Measurements from ENCODE around the gene USP43. TPM values are rescaled to one million over a fixed set of nuclear protein-coding genes. Genes with fewer than 3 reads are reported as not detected.
A peak's percentile ranks its signal among the peaks of the same experiment; 100 is the strongest.
"Not testable (repeated sequence)": the region's sequence is repeated elsewhere in the genome, so short reads cannot be mapped to it uniquely, and the experiment has no call there.

Gene USP43
- total RNA-seq, 1 experiment from 2014 or later, result 3.2 TPM

- Mint-ChIP-seq H3K36me3 (ENCODE audit: insufficient read depth, unreplicated experiment) (no peaks in the 10 kb centered on the region), H3K4me3 (ENCODE audit: unreplicated experiment) (no peak overlapping the region), H3K9me3 (ENCODE audit: unreplicated experiment) (no peaks in the 10 kb centered on the region), H3K27ac (ENCODE audit: low read depth, unreplicated experiment) (no peak overlapping the region), H3K27me3 (ENCODE audit: insufficient read depth, unreplicated experiment) (no peaks in the 10 kb centered on the region), H3K4me1 (ENCODE audit: insufficient read depth, unreplicated experiment) (no peaks in the 10 kb centered on the region)
- POLR2A ChIA-PET, result no interaction called here
- intact Hi-C loops (cut with micrococcal nuclease), result no loop called here
- CTCF ChIA-PET, result interaction anchor here (0.6 kb wide), 1 partner anchor 90 kb away, joined by 3 read pairs; no protein-coding TSS in a partner anchor
- BruUV-seq (replicated peaks), result no TSS peak
- DNase-seq (ENCODE audit: unreplicated experiment), result no peak
- no peak for TF ChIP-seq CTCF (IDR thresholded peaks at IDR 0.05; ENCODE audit: unreplicated experiment)
These were observed 8.8 kb upstream of the USP43 start for GRCh38 chr17:9636501-9636900.

GRCh38 chr17:9640388-9640787 is 4.9 kb upstream of the USP43 start:
- H3K4me1 Mint-ChIP-seq (ENCODE audit: insufficient read depth, unreplicated experiment); intact Hi-C loops (cut with micrococcal nuclease); POLR2A ChIA-PET; H3K9me3 Mint-ChIP-seq (ENCODE audit: unreplicated experiment); H3K27ac Mint-ChIP-seq (ENCODE audit: low read depth, unreplicated experiment); BruUV-seq (replicated peaks); H3K4me3 Mint-ChIP-seq (ENCODE audit: unreplicated experiment); DNase-seq (ENCODE audit: unreplicated experiment); H3K27me3 Mint-ChIP-seq (ENCODE audit: insufficient read depth, unreplicated experiment); H3K36me3 Mint-ChIP-seq (ENCODE audit: insufficient read depth, unreplicated experiment): not testable (repeated sequence)
- CTCF ChIA-PET, result interaction anchor here (0.7 kb wide), 1 partner anchor 27 kb away, joined by 3 read pairs; no protein-coding TSS in a partner anchor

- Mint-ChIP-seq H3K27ac (ENCODE audit: low read depth, unreplicated experiment) (no peak overlapping the region), H3K4me3 (ENCODE audit: unreplicated experiment) (no peak overlapping the region), H3K9me3 (ENCODE audit: unreplicated experiment) (no peaks in the 10 kb centered on the region), H3K4me1 (ENCODE audit: insufficient read depth, unreplicated experiment) (peaks cover 16% of the 10 kb centered on the region), H3K27me3 (ENCODE audit: insufficient read depth, unreplicated experiment) (no peaks in the 10 kb centered on the region), H3K36me3 (ENCODE audit: insufficient read depth, unreplicated experiment) (no peaks in the 10 kb centered on the region)
- POLR2A ChIA-PET, result interaction anchor here (0.7 to 1.8 kb wide), 3 partner anchors 17 to 66 kb away, joined by 3 to 4 read pairs (median 4); partner anchors contain the start of gene CFAP52
- intact Hi-C loops (cut with micrococcal nuclease), result no loop called here
- no peak for DNase-seq (ENCODE audit: unreplicated experiment)
- CTCF ChIA-PET, result interaction anchor here (0.5 to 0.9 kb wide), 2 partner anchors 66 to 281 kb away, joined by 4 read pairs; no protein-coding TSS in a partner anchor
- no TSS peak for BruUV-seq (replicated peaks)
- no peak for TF ChIP-seq CTCF (IDR thresholded peaks at IDR 0.05; ENCODE audit: unreplicated experiment)
These were observed 1.7 kb upstream of the USP43 start for GRCh38 chr17:9643611-9644010.

GRCh38 chr17:9645851-9646545 is 681 bp downstream of the USP43 start:
- Mint-ChIP-seq H3K9me3 (ENCODE audit: unreplicated experiment) (no peaks in the 10 kb centered on the region), H3K36me3 (ENCODE audit: insufficient read depth, unreplicated experiment) (no peaks in the 10 kb centered on the region), H3K4me1 (ENCODE audit: insufficient read depth, unreplicated experiment) (peaks cover 20% of the 10 kb centered on the region), H3K27me3 (ENCODE audit: insufficient read depth, unreplicated experiment) (no peaks in the 10 kb centered on the region), H3K4me3 (ENCODE audit: unreplicated experiment) (peak overlapping the region; percentile 75), H3K27ac (ENCODE audit: low read depth, unreplicated experiment) (peak overlapping the region; percentile 47)
- ChIA-PET CTCF (interaction anchor here (0.5 to 2.1 kb wide), 13 partner anchors 7 to 122 kb away, joined by 3 to 13 read pairs (median 4); partner anchors contain the start of genes CFAP52 and STX8), POLR2A (interaction anchor here (0.5 to 2.2 kb wide), 10 partner anchors 14 to 238 kb away, joined by 3 to 27 read pairs (median 4); partner anchors contain the start of genes CFAP52 and STX8)
- no TSS peak for BruUV-seq (replicated peaks)
- TF ChIP-seq CTCF (IDR thresholded peaks at IDR 0.05; ENCODE audit: unreplicated experiment), result no peak
- intact Hi-C loops (cut with micrococcal nuclease), result loop anchor here (1.0 kb wide), 1 partner anchor 31 kb away; no protein-coding TSS in a partner anchor
- DNase-seq (ENCODE audit: unreplicated experiment), result peak; percentile 66

Data from MCF 10A (cell line).